GM19372 (cell line): ENCODE measurements around the gene OSBPL6.
"Not testable (repeated sequence)": the region's sequence is repeated elsewhere in the genome, so short reads cannot be mapped to it uniquely, and the experiment has no call there.

Source experiments
- ATAC-seq: cut with Tn5 transposase; IDR thresholded peaks from one replicate; pipeline ENCODE4 v1.9.1; 2021; ENCODE audit warnings: mild to moderate bottlenecking, low read depth, moderate library complexity; ENCODE audit not compliant: unreplicated experiment

OSBPL6 gene

DNA sequence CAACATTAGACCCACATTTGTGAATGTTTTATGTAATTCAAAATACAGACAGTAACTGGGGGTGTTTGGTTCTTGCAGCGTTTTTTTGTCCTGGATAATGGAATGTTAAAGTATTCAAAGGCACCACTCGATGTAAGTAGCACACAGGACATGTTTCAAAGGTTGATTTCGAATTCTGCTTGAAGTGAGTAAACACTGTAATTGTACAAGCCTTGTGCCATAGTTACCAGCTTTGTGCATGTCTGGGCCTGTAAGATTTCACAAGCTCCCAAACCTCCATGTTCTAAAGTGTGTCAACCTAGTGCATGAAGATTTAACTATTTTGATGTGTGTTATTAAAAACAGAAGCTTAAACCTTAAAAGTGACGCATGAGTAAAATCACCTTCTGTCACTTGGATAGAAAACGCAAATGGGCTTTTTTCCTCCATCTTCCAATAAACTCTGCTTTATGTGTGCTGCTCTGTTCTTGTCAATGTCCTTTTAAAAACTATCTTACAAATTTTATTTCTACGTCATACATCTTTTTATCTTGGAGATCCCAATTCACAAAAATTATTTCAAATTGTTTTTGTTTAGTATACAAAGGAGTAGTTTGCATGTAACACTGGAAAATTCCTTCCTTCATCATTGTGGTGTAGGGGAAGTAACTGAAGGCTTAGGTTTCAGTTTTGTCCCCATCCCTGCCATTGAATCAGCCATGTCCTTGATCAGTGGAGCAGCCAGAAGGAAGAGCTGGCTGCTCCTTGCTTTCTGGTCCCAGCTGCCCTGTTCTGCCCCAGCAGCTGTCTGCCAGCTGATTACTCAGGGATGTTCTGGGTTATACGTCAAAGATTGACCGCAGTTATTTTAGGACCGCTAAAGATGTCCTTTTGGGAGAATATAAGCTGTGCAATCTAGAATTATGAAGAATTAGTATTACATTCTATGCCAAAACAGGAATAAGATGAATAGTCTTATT is 137.4 kb downstream of the OSBPL6 start:
- no peak for ATAC-seq

GRCh38 chr2:178333851-178334250 is 139.5 kb downstream of the OSBPL6 start:
- ATAC-seq = no peak

DNA sequence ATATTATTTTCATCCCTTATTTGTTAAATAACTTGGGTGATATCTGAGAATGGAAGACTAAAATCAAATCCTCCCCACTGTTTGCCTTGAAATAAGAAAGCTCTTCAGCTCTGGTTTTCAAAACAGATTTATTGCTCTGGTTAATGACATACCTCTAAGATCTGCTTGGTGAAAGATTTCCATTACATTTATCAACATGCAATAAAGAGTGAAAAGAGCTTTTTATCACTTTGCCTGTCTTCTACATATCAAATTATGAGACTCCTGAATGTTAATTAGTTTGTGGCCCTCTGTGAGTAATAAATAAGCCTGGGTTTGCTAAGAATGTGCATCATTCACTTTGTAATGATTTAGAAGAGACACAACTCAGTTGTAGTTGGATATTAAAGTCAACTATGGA is 140.9 kb downstream of the OSBPL6 start:
- no peak for ATAC-seq

- no peak for ATAC-seq
Observed at GRCh38 chr2:178344121-178344520, 149.8 kb downstream of the OSBPL6 start.

GRCh38 chr2:178345951-178346350 is 151.6 kb downstream of the OSBPL6 start:
- ATAC-seq = no peak

DNA sequence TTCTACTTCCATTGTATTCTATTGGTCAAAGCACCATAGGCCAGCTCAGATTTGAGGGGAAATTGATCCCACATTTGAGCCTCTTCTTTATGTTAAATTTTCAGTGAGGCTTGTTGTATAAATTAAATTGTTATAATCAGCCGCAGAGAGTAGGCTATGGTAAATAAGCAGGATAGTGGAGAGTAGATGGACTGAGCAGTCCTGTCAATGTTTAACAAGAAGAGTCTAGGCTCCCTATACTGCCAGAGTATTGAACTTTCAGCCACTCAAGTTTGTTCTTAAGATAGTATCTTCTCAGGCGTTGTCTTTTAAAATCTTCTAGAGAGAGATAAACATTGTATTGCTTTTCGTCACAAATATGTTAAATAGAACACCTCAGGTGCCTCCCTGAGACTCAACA is 155.7 kb downstream of the OSBPL6 start:
- no peak for ATAC-seq

DNA sequence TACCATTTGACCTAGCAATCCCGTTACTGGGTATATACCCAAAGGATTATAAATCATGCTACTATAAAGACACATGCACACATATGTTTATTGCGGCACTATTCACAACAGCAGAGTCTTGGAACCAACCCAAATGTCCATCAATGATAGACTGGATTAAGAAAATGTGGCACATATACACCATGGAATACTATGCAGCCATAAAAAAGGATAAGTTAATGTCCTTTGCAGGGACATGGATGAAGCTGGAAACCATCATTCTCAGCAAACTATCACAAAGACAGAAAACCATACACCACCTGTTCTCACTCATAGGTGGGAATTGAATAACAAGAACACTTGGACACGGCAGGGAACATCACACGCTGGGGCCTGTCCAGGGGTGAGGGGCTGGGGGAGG is 163.4 kb downstream of the OSBPL6 start:
- ATAC-seq = not testable (repeated sequence)

DNA sequence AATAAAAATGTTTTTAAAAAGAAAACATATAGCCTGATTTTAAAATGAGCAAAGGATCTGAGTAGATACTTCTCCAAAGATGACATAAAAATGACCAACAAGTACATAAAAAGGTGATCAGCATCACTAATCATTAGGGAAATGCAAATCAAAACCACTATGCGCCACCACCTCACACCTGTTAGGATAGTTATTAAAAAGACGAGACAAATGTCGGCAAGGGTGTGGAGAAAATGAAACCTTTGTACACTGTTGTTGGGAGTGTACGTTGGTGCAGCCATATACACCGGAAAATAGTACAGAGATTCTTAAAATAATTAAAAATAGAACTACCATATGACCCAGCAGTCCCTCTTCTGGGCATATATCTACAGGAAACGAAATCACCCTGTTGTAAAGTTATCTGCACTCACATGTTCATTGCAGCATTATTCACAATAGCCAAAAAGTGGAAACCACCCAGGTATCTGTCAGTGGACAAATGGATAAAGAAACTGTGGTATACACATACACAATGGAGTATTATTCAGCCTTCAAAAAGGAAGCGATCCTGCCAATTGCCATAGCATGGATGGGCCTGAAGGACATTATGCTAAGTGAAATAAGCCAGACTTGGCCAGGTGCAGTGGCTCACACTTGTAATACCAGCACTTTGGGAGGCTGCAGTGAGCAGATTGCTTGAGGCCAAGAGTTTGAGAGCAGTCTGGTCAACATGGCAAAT is 165.0 kb downstream of the OSBPL6 start:
- no peak for ATAC-seq

DNA sequence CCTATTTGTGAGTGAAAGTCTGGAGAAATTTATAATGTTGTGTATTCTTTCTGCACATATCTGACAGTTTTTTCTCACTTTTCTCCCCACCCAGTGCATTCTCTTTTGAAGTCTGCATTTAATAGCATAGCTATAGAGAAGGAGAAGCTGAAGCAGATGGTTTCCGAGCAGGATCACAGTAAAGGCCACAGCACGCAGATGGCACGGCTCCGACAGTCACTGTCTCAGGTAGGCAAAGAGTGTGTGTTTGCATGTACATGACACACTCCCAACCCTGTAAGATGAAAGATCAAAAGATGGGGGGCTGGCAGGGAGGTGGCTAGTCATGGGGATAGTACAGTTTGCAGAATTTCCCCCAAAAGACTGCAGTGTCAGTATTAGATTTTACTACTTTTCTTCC is 167.3 kb downstream of the OSBPL6 start:
- ATAC-seq = no peak

GRCh38 chr2:178363252-178363651 is 168.9 kb downstream of the OSBPL6 start:
- ATAC-seq = no peak

DNA sequence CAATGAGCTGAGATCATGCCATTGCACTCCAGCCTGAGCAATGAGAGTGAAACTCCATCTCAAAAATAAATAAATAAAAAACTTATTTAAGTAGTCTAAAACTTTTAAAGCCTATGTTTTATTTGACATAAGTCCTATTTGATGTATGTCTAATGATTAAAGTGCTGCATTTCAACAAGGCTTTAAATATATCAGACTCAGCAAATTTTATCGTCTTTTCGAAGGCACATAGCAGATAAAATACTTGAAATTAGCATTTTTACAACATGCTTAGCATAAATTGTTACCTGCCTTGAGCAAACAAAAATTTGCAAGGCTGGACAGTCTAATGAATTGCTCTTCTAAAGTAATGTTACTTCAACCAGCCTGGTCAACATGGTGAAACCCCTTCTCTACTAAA is 170.8 kb downstream of the OSBPL6 start:
- ATAC-seq = no peak

DNA sequence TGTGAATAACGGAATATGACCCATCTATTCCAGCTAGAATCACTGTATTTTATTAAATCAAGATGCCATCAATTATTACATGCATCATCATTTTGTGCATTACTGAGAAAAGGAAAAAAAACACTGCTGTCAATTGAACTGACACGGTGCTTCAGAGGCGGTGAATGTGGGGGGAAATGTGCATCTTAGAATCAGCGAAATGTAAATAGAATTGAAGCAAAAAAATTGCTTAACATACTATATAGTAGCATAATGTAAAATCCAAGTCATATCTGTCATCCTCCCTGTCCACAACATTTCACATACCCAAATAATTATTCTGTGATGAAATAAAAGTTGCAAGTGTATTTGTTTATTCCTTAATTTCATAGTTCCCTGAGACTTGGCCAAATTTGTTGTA is 172.1 kb downstream of the OSBPL6 start:
- no peak for ATAC-seq

- ATAC-seq = no peak
Observed at GRCh38 chr2:178367344-178367743, 173.0 kb downstream of the OSBPL6 start.

DNA sequence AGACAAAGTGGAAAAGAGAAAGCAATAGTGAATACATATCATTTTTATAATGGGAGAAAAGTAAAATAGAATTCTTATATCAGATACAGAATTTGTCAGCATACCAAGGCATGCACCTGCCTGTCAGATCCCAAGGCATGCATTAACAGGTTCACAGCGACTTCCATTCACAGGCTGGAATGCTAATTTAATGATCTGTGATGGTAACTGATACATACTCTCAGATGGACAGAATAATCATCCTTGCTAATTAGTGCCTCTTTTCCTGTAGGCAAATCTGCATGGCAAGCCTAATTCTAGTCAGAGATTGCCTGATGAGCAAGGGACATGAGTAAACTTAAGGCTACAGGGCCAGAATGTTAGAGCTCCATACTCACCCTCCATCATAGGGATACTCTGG is 180.6 kb downstream of the OSBPL6 start:
- no peak for ATAC-seq

DNA sequence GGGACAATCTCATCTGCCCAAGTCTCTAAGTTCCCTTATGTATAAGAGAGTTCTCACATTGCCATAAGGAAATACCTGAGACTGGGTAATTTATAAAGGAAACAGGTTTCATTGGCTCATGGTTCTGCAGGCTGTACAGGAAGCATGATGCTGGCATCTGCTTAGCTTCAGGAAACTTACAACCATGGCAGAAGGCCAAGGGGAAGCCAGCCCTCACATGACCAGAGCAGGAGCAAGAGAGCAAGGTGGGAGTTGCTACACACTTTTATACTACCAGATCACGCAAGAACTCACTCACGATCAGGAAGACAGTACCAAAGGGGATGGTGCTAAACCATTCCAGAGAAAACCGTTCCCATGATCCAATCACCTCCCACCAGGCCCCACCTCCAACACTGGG is 182.7 kb downstream of the OSBPL6 start:
- ATAC-seq = no peak

GRCh38 chr2:178379162-178380004 is 185.1 kb downstream of the OSBPL6 start:
- ATAC-seq = no peak

GRCh38 chr2:178380763-178381162 is 186.5 kb downstream of the OSBPL6 start:
- no peak for ATAC-seq

DNA sequence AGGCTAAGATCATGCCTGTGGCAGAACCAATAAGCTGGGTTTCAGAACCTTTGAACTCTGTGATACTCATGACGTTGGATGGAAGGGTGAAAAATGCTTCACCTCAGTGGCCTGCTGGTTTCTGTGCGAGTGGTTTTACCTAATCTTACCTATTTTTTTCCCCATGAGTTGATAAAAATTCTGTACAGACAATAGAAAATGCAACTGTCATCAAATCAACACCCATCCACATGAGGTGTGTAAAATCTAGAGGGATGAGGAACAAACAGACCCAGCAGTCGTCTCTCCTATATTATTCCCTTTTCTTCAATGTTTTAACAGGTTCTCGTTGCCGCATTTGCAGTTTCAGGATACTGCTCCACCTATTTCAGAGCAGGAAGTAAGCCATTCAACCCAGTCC is 189.4 kb downstream of the OSBPL6 start:
- ATAC-seq = no peak

- ATAC-seq = no peak
Observed at GRCh38 chr2:178385595-178386148, 191.4 kb downstream of the OSBPL6 start.

DNA sequence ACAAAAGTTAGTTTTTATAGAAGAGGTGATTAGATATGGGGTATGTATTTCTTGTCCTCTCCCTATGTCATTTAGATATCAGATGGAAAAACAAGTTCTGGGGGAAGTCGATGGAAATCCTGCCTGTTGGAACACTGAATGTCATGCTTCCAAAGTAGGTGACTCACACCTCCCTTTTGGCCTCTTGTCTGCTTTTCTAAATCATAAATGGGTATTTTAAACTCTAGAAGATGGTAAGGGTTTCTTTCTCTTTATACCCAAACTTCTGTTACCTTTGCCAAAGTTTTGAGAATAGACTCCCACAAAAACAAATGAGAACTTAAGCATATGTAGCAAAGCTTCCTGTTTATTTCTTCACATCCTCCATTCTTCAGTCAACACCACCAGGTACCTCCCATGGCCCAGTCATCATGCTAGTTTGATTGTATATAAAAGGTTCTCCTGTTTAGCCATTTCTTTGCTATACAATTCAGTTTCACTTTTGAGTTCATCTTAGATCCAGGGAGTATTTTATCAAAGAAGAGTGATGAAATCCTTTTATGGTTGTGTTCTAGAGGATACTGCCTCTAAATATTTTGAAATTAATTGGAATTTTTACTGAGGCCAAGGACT is 192.8 kb downstream of the OSBPL6 start:
- no peak for ATAC-seq
